ENCODE data around the gene PTGIS. TPM values are rescaled to one million over a fixed set of nuclear protein-coding genes. Genes with fewer than 3 reads are reported as not detected.

PTGIS gene
- total and polyA plus RNA-seq, 2 donors (not counting 1 experiment from before 2014, with no cell fraction given), result not detected

GRCh38 chr20:49558826-49559225, 9.1 kb downstream of the PTGIS start:
- H2AFZ ChIP-seq (ENCODE audit: insufficient read depth, low read depth, low read length, poor library complexity, severe bottlenecking), result no peak overlapping the region

GRCh38 chr20:49557449-49557848, 10.5 kb downstream of the PTGIS start:
- no peaks in the 10 kb centered on the region for H3K36me3 ChIP-seq (replicated peaks in 1 of 2; ENCODE audit: control extremely low read depth in 1 of 2, control insufficient read depth in 1 of 2, extremely low read depth in 1 of 2, insufficient read depth in 2 of 2, low read length in 1 of 2)
- H3K27ac ChIP-seq (ENCODE audit: low read length in 2 of 2), result no peak overlapping the region
- ChIA-PET CTCF (no interaction called here), POLR2A (no interaction called here)
- intact Hi-C loops (cut with micrococcal nuclease), result no loop called here
- 89% methylated on average over 3 of the region's 5 CpGs for WGBS (ENCODE audit: insufficient coverage)
- H2AFZ ChIP-seq (ENCODE audit: insufficient read depth, low read depth, low read length, poor library complexity, severe bottlenecking), result no peak overlapping the region
- H3K9me3 Mint-ChIP-seq (ENCODE audit: insufficient read depth), result no peaks in the 10 kb centered on the region
- peaks cover 0 to 5% (median 2%) of the 10 kb centered on the region in 3 donors for H3K9me3 ChIP-seq (ENCODE audit: control extremely low read depth in 1 of 3, control insufficient read depth in 2 of 3, insufficient read depth in 1 of 3, low read length in 2 of 3)
- no peaks in the 10 kb centered on the region for H3K4me1 ChIP-seq (ENCODE audit: control insufficient read depth in 2 of 2, insufficient read depth in 2 of 2, low read length in 2 of 2)
- no peaks in the 10 kb centered on the region for H3K79me2 ChIP-seq (ENCODE audit: control insufficient read depth, insufficient read depth, low read length)
- peaks cover 40% of the 10 kb centered on the region for H3K27me3 Mint-ChIP-seq
- no peak overlapping the region for H3K9ac ChIP-seq (ENCODE audit: low read length)
- peaks cover 0 to 4% (median 1%) of the 10 kb centered on the region in 4 experiments for H3K27me3 ChIP-seq (replicated peaks in 1 of 4; ENCODE audit: control extremely low read depth in 1 of 4, control insufficient read depth in 3 of 4, insufficient read depth in 4 of 4, low read length in 3 of 4)
- no peak overlapping the region for H3K4me2 ChIP-seq (replicated peaks; ENCODE audit: low read depth, low read length, poor library complexity, severe bottlenecking)
- TF ChIP-seq EZH2 (IDR thresholded peaks at IDR 0.05; ENCODE audit: borderline replicate concordance, insufficient read depth, low read depth, low read length, poor library complexity, severe bottlenecking) (no peak), CTCF (IDR thresholded peaks at IDR 0.05) (no peak)
- no peak overlapping the region for H3K4me3 ChIP-seq (ENCODE audit: control extremely low read depth in 1 of 5, extremely low read depth in 1 of 5, insufficient read depth in 1 of 5, low read depth in 2 of 5, low read length in 4 of 5)
- no peaks in the 10 kb centered on the region for H4K20me1 ChIP-seq (ENCODE audit: control insufficient read depth, insufficient read depth, low read length, poor library complexity, severe bottlenecking)
- no peak overlapping the region for H3K27ac Mint-ChIP-seq
- ATAC-seq (ENCODE audit: low read depth) (no peak), DNase-seq (no peak)
- no peak overlapping the region for H3K4me3 Mint-ChIP-seq
- H3K4me1 Mint-ChIP-seq, result no peaks in the 10 kb centered on the region

More at GRCh38 chr20:49558826-49559225, 9.1 kb downstream of the PTGIS start:
- Histone ChIP-seq H3K9ac (ENCODE audit: low read length) (no peak overlapping the region), H3K4me1 (ENCODE audit: control insufficient read depth in 2 of 2, insufficient read depth in 2 of 2, low read length in 2 of 2) (no peaks in the 10 kb centered on the region), H3K27ac (ENCODE audit: low read length in 2 of 2) (no peak overlapping the region), H4K20me1 (ENCODE audit: control insufficient read depth, insufficient read depth, low read length, poor library complexity, severe bottlenecking) (no peaks in the 10 kb centered on the region), H3K9me3 (ENCODE audit: control extremely low read depth in 1 of 3, control insufficient read depth in 2 of 3, insufficient read depth in 1 of 3, low read length in 2 of 3) (peaks cover 0 to 6% (median 5%) of the 10 kb centered on the region in 3 donors), H3K27me3 (replicated peaks in 1 of 4; ENCODE audit: control extremely low read depth in 1 of 4, control insufficient read depth in 3 of 4, insufficient read depth in 4 of 4, low read length in 3 of 4) (peaks cover 0 to 16% (median 5%) of the 10 kb centered on the region in 4 experiments), H3K36me3 (replicated peaks in 1 of 2; ENCODE audit: control extremely low read depth in 1 of 2, control insufficient read depth in 1 of 2, extremely low read depth in 1 of 2, insufficient read depth in 2 of 2, low read length in 1 of 2) (no peaks in the 10 kb centered on the region), H3K4me2 (replicated peaks; ENCODE audit: low read depth, low read length, poor library complexity, severe bottlenecking) (no peak overlapping the region), H3K4me3 (ENCODE audit: control extremely low read depth in 1 of 5, extremely low read depth in 1 of 5, insufficient read depth in 1 of 5, low read depth in 2 of 5, low read length in 4 of 5) (no peak overlapping the region), H3K79me2 (ENCODE audit: control insufficient read depth, insufficient read depth, low read length) (no peaks in the 10 kb centered on the region)
- TF ChIP-seq CTCF (IDR thresholded peaks at IDR 0.05) (no peak), EZH2 (IDR thresholded peaks at IDR 0.05; ENCODE audit: borderline replicate concordance, insufficient read depth, low read depth, low read length, poor library complexity, severe bottlenecking) (no peak)
- Mint-ChIP-seq H3K27me3 (peaks cover 51% of the 10 kb centered on the region), H3K4me3 (no peak overlapping the region), H3K27ac (no peak overlapping the region), H3K4me1 (no peaks in the 10 kb centered on the region), H3K9me3 (ENCODE audit: insufficient read depth) (no peaks in the 10 kb centered on the region)
- 68% methylated on average over 4 of the region's 8 CpGs for WGBS (ENCODE audit: insufficient coverage)
- no peak for ATAC-seq (ENCODE audit: low read depth)
- intact Hi-C loops (cut with micrococcal nuclease), result no loop called here
- ChIA-PET CTCF (interaction anchor here (0.7 kb wide), 2 partner anchors 173 to 1628 kb away, joined by 3 read pairs; no protein-coding TSS in a partner anchor), POLR2A (no interaction called here)
- no peak for DNase-seq
